ENCODE data around the gene ATCAY.

GRCh38 chr19:3852614-3853254 is 27.8 kb upstream of the ATCAY start:
- TF ChIP-seq, protein P1, sequence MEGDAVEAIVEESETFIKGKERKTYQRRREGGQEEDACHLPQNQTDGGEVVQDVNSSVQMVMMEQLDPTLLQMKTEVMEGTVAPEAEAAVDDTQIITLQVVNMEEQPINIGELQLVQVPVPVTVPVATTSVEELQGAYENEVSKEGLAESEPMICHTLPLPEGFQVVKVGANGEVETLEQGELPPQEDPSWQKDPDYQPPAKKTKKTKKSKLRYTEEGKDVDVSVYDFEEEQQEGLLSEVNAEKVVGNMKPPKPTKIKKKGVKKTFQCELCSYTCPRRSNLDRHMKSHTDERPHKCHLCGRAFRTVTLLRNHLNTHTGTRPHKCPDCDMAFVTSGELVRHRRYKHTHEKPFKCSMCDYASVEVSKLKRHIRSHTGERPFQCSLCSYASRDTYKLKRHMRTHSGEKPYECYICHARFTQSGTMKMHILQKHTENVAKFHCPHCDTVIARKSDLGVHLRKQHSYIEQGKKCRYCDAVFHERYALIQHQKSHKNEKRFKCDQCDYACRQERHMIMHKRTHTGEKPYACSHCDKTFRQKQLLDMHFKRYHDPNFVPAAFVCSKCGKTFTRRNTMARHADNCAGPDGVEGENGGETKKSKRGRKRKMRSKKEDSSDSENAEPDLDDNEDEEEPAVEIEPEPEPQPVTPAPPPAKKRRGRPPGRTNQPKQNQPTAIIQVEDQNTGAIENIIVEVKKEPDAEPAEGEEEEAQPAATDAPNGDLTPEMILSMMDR (IDR thresholded peaks at IDR 0.05), result no peak
- TF ChIP-seq POLR2A (IDR thresholded peaks at IDR 0.05), result no peak
